GM12801 (cell line): ENCODE data around the gene LMX1A.

Experiments
- CTCF ChIP-seq: IDR thresholded peaks from one replicate; pipeline ENCODE4 v1.5.1; 2011; ENCODE audit warnings: control low read depth; ENCODE audit not compliant: insufficient read length; ENCODE audit errors: extremely low read depth

LMX1A gene

GRCh38 chr1:165317612-165318011 is 38.9 kb downstream of the LMX1A start:
- TF ChIP-seq CTCF, result no peak

- TF ChIP-seq CTCF, result no peak
These were observed 40.3 kb downstream of the LMX1A start for GRCh38 chr1:165316153-165316772.

GRCh38 chr1:165315481-165315880 is 41.0 kb downstream of the LMX1A start:
- TF ChIP-seq CTCF, result no peak

GRCh38 chr1:165313903-165314302 is 42.6 kb downstream of the LMX1A start:
- TF ChIP-seq CTCF, result no peak

GRCh38 chr1:165312591-165312990 is 43.9 kb downstream of the LMX1A start:
- no peak for TF ChIP-seq CTCF

- TF ChIP-seq CTCF, result no peak
These were observed 49.7 kb downstream of the LMX1A start for GRCh38 chr1:165306543-165307434.

- no peak for TF ChIP-seq CTCF
These were observed 53.1 kb downstream of the LMX1A start for GRCh38 chr1:165303386-165303785.
